HepG2 (cell line): ENCODE measurements around the gene INO80C.

Experiments used
- ETV5 ChIP-seq: IDR thresholded peaks from 2 replicates; pipeline ENCODE4 v1.6.1; 2018; ENCODE audit warnings: missing biosample characterization, missing genetic modification reagents, inconsistent platforms, borderline replicate concordance
- GABPA ChIP-seq, 2 experiments: IDR thresholded peaks; 2 replicates each; pipeline ENCODE4 v1.6.1; 2011 to 2016; ENCODE audit warnings: low read depth in 2 of 2, low read length in 1 of 2, missing biosample characterization in 1 of 2, missing genetic modification characterization in 1 of 2
- HMG20A ChIP-seq: IDR thresholded peaks from 2 replicates; pipeline ENCODE4 v1.6.1; 2016; ENCODE audit warnings: borderline replicate concordance
- MBD4 ChIP-seq: IDR thresholded peaks from 2 replicates; pipeline ENCODE4 v1.6.1; 2012; ENCODE audit warnings: low read length, inconsistent platforms, borderline replicate concordance
- PAX8 ChIP-seq: sonication (generic); formaldehyde crosslinking; IDR thresholded peaks from 2 replicates; pipeline ENCODE4 v1.8.0; 2022; ENCODE audit warnings: mild to moderate bottlenecking, missing genetic modification reagents, borderline replicate concordance
- SP2 ChIP-seq: sonication (generic); formaldehyde crosslinking; IDR thresholded peaks from 2 replicates; pipeline ENCODE4 v1.5.1; 2020; ENCODE audit warnings: mild to moderate bottlenecking, missing genetic modification reagents
- TF ChIP-seq, protein P1 (sequence below): sonication (generic); formaldehyde crosslinking; IDR thresholded peaks from 2 replicates; pipeline ENCODE4 v1.5.0; 2020; ENCODE audit warnings: mild to moderate bottlenecking, missing genetic modification reagents, moderate library complexity
- TF ChIP-seq, protein P2 (sequence below): sonication (generic); formaldehyde crosslinking; conservative IDR thresholded peaks from 2 replicates; pipeline ENCODE4 v1.4.0; 2020; ENCODE audit warnings: mild to moderate bottlenecking, missing genetic modification reagents, moderate library complexity

DNA sequence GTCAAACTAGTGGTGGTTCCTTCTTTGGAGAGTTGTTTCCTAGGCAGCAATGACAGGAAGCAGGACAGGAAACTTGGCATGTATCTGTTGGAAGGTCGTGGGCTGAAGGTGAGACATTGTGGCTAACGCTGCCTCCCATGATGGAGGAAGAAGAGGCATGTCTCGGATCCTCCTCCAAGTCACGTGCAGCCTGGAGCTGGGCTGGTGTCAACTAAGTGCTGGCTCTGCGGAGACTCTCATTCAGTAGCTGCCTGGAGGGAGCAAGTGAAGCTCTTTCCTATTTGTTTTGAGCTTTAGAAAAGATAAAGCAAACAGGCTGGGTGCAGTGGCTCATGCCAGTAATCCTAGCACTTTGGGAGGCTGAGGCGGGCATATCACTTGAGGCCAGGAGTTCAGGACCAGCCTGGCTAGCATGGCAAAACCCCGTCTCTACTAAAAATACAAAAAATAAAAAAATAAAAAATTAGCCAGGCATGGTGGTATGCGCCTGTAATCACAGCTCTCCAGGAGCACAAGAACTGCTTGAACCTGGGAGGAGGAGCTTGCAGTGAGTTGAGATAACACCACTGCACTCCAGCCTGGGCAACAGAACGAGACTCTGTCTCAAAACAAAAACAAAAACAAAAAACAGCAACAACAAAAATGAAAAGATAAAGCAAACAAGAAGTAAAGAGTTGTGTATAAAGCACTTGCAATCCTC is 28.2 kb upstream of the INO80C start:
- TF ChIP-seq, protein P1, sequence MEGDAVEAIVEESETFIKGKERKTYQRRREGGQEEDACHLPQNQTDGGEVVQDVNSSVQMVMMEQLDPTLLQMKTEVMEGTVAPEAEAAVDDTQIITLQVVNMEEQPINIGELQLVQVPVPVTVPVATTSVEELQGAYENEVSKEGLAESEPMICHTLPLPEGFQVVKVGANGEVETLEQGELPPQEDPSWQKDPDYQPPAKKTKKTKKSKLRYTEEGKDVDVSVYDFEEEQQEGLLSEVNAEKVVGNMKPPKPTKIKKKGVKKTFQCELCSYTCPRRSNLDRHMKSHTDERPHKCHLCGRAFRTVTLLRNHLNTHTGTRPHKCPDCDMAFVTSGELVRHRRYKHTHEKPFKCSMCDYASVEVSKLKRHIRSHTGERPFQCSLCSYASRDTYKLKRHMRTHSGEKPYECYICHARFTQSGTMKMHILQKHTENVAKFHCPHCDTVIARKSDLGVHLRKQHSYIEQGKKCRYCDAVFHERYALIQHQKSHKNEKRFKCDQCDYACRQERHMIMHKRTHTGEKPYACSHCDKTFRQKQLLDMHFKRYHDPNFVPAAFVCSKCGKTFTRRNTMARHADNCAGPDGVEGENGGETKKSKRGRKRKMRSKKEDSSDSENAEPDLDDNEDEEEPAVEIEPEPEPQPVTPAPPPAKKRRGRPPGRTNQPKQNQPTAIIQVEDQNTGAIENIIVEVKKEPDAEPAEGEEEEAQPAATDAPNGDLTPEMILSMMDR (CRISPR knock-in tag) = no peak
- TF ChIP-seq SP2 = no peak
- TF ChIP-seq MBD4 = no peak
- no peak for TF ChIP-seq HMG20A (CRISPR knock-in tag)
- no peak for TF ChIP-seq PAX8
- TF ChIP-seq, protein P2, sequence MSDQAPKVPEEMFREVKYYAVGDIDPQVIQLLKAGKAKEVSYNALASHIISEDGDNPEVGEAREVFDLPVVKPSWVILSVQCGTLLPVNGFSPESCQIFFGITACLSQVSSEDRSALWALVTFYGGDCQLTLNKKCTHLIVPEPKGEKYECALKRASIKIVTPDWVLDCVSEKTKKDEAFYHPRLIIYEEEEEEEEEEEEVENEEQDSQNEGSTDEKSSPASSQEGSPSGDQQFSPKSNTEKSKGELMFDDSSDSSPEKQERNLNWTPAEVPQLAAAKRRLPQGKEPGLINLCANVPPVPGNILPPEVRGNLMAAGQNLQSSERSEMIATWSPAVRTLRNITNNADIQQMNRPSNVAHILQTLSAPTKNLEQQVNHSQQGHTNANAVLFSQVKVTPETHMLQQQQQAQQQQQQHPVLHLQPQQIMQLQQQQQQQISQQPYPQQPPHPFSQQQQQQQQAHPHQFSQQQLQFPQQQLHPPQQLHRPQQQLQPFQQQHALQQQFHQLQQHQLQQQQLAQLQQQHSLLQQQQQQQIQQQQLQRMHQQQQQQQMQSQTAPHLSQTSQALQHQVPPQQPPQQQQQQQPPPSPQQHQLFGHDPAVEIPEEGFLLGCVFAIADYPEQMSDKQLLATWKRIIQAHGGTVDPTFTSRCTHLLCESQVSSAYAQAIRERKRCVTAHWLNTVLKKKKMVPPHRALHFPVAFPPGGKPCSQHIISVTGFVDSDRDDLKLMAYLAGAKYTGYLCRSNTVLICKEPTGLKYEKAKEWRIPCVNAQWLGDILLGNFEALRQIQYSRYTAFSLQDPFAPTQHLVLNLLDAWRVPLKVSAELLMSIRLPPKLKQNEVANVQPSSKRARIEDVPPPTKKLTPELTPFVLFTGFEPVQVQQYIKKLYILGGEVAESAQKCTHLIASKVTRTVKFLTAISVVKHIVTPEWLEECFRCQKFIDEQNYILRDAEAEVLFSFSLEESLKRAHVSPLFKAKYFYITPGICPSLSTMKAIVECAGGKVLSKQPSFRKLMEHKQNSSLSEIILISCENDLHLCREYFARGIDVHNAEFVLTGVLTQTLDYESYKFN = no peak
- no peak for TF ChIP-seq ETV5
- TF ChIP-seq GABPA (IDR thresholded peaks at IDR 0.05; ENCODE audit: low read depth, low read length) = no peak
- no peak for TF ChIP-seq GABPA (CRISPR knock-in tag; IDR thresholded peaks at IDR 0.05; ENCODE audit: low read depth)
